OCI-LY1 (cell line): ENCODE measurements around the gene PTPRO.

Experiments
- H2AFZ ChIP-seq: fragments of 200-600 bp; sonication (generic), shearing (Covaris generic); 2 replicates; pipeline ENCODE4 v1.6.0; 2014; ENCODE audit warnings: antibody characterized with exemption, mild to moderate bottlenecking, low read length
- H3F3A ChIP-seq: fragments of 200-600 bp; sonication (generic), shearing (Covaris generic); 2 replicates; pipeline ENCODE4 v1.6.0; 2014; ENCODE audit warnings: mild to moderate bottlenecking, antibody characterized with exemption, low read length, moderate library complexity; ENCODE audit not compliant: insufficient read depth
- H3K27ac ChIP-seq: fragments of 200-600 bp; sonication (generic); 2 replicates; pipeline ENCODE4 v1.5.1; 2014; ENCODE audit warnings: low read length, mixed run types, mild to moderate bottlenecking, low read depth; ENCODE audit not compliant: poor library complexity, severe bottlenecking
- H3K27me3 ChIP-seq: fragments of 200-600 bp; sonication (generic); 2 replicates; pipeline ENCODE4 v1.6.0; 2014; ENCODE audit warnings: antibody characterized with exemption, mild to moderate bottlenecking, low read length, moderate library complexity; ENCODE audit not compliant: insufficient read depth
- H3K36me3 ChIP-seq: fragments of 200-600 bp; sonication (generic); 2 replicates; pipeline ENCODE4 v1.6.1; 2014; ENCODE audit warnings: mild to moderate bottlenecking, antibody characterized with exemption, low read length, moderate library complexity, mixed read lengths; ENCODE audit not compliant: insufficient read depth
- H3K4me1 ChIP-seq: fragments of 200-600 bp; sonication (generic); 2 replicates; pipeline ENCODE4 v1.5.1; 2014; ENCODE audit warnings: mild to moderate bottlenecking, low read length, moderate library complexity; ENCODE audit not compliant: insufficient read depth, severe bottlenecking
- H3K4me2 ChIP-seq: fragments of 200-600 bp; sonication (generic), shearing (Covaris generic); 2 replicates; pipeline ENCODE4 v1.6.1; 2014; ENCODE audit warnings: low read length
- H3K4me3 ChIP-seq: fragments of 200-600 bp; sonication (generic); 2 replicates; pipeline ENCODE4 v1.5.1; 2014; ENCODE audit warnings: low read length, low read depth, mild to moderate bottlenecking, mixed read lengths; ENCODE audit not compliant: poor library complexity, severe bottlenecking
- H3K79me2 ChIP-seq: fragments of 200-600 bp; shearing (Covaris generic); 2 replicates; pipeline ENCODE4 v1.6.1; 2016; ENCODE audit warnings: mixed run types, low read length, mixed read lengths; ENCODE audit not compliant: insufficient read depth
- H3K9ac ChIP-seq: fragments of 200-600 bp; sonication (generic), shearing (Covaris generic); 2 replicates; pipeline ENCODE4 v1.6.1; 2014; ENCODE audit warnings: mild to moderate bottlenecking, low read length, mixed read lengths
- H3K9me2 ChIP-seq: fragments of 200-600 bp; sonication (generic), shearing (Covaris generic); 2 replicates; pipeline ENCODE4 v1.6.1; 2014; ENCODE audit warnings: low read depth, mild to moderate bottlenecking, low read length, mixed read lengths
- H3K9me3 ChIP-seq: fragments of 200-600 bp; shearing (Covaris generic); 2 replicates; pipeline ENCODE4 v1.6.1; 2014; ENCODE audit warnings: low read length, mixed read lengths
- H4K20me1 ChIP-seq: fragments of 200-600 bp; sonication (generic), shearing (Covaris generic); 2 replicates; pipeline ENCODE4 v1.6.0; 2016; ENCODE audit warnings: mild to moderate bottlenecking, low read length; ENCODE audit not compliant: insufficient read depth
- CTCF ChIP-seq: fragments of 200-600 bp; sonication (generic), shearing (Covaris generic); IDR thresholded peaks from 2 replicates; pipeline ENCODE4 v1.5.1; 2017; ENCODE audit warnings: mild to moderate bottlenecking, antibody characterized with exemption, low read length, moderate library complexity, mixed read lengths
- EZH2 ChIP-seq: fragments of 200-600 bp; sonication (generic), shearing (Covaris generic); IDR thresholded peaks from 2 replicates; pipeline ENCODE4 v1.8.0; 2017; ENCODE audit warnings: borderline replicate concordance, mixed run types, mild to moderate bottlenecking, antibody characterized with exemption, low read length, moderate library complexity, mixed read lengths

Gene PTPRO

GRCh38 chr12:15485466-15485865 lies 163.2 kb downstream of the PTPRO start:
- H3K9me2 ChIP-seq = no peaks in the 10 kb centered on the region
- no peaks in the 10 kb centered on the region for H3K36me3 ChIP-seq
- no peak overlapping the region for H3K27ac ChIP-seq
- no peak overlapping the region for H2AFZ ChIP-seq
- no peak for TF ChIP-seq CTCF
- TF ChIP-seq EZH2 = no peak
- H3K4me1 ChIP-seq = no peaks in the 10 kb centered on the region
- no peaks in the 10 kb centered on the region for H4K20me1 ChIP-seq
- H3K9ac ChIP-seq = no peak overlapping the region
- H3K27me3 ChIP-seq = no peaks in the 10 kb centered on the region
- no peaks in the 10 kb centered on the region for H3F3A ChIP-seq
- H3K9me3 ChIP-seq = no peaks in the 10 kb centered on the region
- no peaks in the 10 kb centered on the region for H3K79me2 ChIP-seq
- no peak overlapping the region for H3K4me2 ChIP-seq
- no peak overlapping the region for H3K4me3 ChIP-seq

GRCh38 chr12:15486859-15487258 lies 164.6 kb downstream of the PTPRO start:
- Histone ChIP-seq H3K27ac (no peak overlapping the region), H3K9me3 (no peaks in the 10 kb centered on the region), H3K4me3 (no peak overlapping the region), H3K27me3 (no peaks in the 10 kb centered on the region), H3K79me2 (no peaks in the 10 kb centered on the region), H4K20me1 (no peaks in the 10 kb centered on the region), H3F3A (no peaks in the 10 kb centered on the region), H3K4me2 (no peak overlapping the region), H3K36me3 (no peaks in the 10 kb centered on the region), H3K9me2 (no peaks in the 10 kb centered on the region), H3K9ac (no peak overlapping the region), H3K4me1 (no peaks in the 10 kb centered on the region), H2AFZ (no peak overlapping the region)
- no peak for TF ChIP-seq EZH2
- TF ChIP-seq CTCF = no peak

- Histone ChIP-seq H3K9ac (no peak overlapping the region), H3K27ac (no peak overlapping the region), H4K20me1 (no peaks in the 10 kb centered on the region), H3K79me2 (no peaks in the 10 kb centered on the region), H3F3A (no peaks in the 10 kb centered on the region), H3K27me3 (no peaks in the 10 kb centered on the region), H2AFZ (no peak overlapping the region), H3K4me3 (no peak overlapping the region), H3K36me3 (no peaks in the 10 kb centered on the region), H3K4me2 (no peak overlapping the region), H3K4me1 (no peaks in the 10 kb centered on the region), H3K9me2 (no peaks in the 10 kb centered on the region), H3K9me3 (no peaks in the 10 kb centered on the region)
- no peak for TF ChIP-seq EZH2
- no peak for TF ChIP-seq CTCF
Observed at GRCh38 chr12:15488481-15488880, 166.2 kb downstream of the PTPRO start.
